GM18520 (cell line): Measurements from ENCODE around the gene RARRES2.

Experiments used
- ATAC-seq: cut with Tn5 transposase; IDR thresholded peaks from one replicate; pipeline ENCODE4 v1.9.1; 2021; ENCODE audit not compliant: unreplicated experiment

Gene RARRES2

GRCh38 chr7:150377196-150377595 is 35.8 kb upstream of the RARRES2 start:
- ATAC-seq = no peak

GRCh38 chr7:150376560-150376959 is 35.1 kb upstream of the RARRES2 start:
- ATAC-seq = no peak

GRCh38 chr7:150375662-150376521 is 34.5 kb upstream of the RARRES2 start:
- no peak for ATAC-seq

- ATAC-seq = no peak
Measured at GRCh38 chr7:150374472-150374871, 33.0 kb upstream of the RARRES2 start.

GRCh38 chr7:150374026-150374425 is 32.6 kb upstream of the RARRES2 start:
- ATAC-seq = no peak

DNA sequence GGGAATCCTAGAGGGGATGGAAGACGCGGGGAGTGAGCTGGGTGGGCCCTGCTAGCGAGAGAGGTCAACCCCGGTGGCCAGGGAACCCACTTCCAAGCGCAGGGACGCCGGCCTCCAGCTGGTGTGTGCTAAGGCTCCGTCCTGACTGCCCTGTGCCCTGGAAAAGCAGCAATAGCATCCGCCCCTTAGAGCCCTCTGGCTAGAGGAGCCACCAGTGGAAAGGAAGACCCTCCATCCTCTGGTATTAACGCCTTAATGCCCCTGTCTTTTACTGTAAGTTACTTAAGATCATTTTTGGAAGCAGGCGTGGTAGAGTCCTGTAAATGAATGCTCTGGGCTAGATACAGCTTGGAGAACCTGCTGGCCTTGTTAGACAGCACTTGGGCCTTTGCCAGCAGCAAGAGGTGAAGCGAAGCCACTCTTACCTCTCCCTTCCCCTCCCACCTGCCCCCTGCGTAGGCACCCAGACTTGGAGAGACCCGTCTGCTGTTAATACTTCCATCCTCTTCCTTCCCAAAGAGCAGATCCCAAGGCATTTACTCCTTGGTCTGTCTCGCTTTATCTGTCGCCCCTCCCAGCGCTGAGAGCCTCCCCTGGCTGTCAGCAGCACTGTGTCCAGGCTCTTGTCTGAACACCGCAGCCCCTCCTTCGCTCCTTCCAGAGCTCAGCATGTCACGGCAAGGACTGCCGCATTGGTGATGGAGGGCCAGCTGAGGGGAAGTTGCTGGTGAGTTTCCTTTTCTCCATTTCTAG is 31.8 kb upstream of the RARRES2 start:
- ATAC-seq = no peak

DNA sequence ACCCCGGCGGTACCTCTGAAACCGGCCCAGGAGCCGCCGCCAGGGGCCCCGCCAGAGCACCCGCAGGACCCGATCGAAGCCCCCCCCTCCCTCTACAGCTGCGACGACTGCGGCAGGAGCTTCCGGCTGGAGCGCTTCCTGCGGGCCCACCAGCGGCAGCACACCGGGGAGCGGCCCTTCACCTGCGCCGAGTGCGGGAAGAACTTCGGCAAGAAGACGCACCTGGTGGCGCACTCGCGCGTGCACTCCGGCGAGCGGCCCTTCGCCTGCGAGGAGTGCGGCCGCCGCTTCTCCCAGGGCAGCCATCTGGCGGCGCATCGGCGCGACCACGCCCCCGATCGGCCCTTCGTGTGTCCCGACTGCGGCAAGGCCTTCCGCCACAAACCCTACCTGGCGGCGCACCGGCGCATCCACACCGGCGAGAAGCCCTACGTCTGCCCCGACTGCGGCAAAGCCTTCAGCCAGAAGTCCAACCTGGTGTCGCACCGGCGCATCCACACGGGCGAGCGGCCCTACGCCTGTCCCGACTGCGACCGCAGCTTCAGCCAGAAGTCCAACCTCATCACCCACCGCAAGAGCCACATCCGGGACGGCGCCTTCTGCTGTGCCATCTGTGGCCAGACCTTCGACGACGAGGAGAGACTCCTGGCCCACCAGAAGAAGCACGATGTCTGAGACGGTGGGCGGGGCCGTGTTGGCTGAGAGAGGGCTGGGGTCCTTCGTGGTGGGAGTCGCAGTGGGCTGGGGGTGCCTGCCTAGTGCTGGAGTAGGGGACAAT is 31.0 kb upstream of the RARRES2 start:
- ATAC-seq = no peak

- no peak for ATAC-seq
Measured at GRCh38 chr7:150371996-150372270, 30.5 kb upstream of the RARRES2 start.

GRCh38 chr7:150371131-150371995 is 29.9 kb upstream of the RARRES2 start:
- ATAC-seq = no peak

- ATAC-seq = no peak
Measured at GRCh38 chr7:150370612-150371071, 29.2 kb upstream of the RARRES2 start.

DNA sequence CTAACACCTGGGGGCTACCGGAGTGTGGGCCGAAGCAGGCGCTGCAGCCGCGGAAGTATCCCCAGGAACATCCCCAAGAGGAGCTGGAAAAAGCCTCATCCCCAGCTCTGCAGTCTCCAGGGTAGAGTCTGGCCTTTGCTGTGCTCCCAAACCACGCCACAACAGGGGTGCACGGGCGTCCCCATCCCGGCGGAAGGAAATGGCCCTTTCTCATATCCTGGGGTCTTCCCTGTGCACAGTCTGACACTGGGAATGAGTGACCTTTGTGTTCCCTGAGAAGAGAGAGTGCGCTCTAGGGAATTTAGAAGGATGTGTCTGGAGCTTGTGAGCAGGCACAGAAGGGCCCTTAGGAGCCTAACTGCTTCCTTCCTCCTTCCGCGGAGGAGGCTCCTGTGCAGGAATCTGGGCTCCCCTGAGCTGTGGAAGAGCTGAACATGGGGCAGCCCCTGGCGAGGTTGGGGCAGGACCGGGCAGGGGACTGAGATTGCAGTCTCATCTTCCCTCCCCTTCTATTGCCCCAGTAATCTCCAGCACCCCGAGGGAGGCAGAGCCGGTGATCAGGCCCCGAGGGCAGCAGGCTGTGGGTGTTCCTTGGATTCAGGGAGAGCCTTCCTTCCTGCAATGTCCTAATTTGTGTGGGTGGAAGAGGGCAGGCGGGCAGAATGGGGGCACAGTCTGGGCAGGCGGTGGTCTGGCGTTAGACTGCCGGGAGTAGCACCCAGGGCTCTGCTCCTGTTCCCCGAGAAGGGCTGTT is 28.5 kb upstream of the RARRES2 start:
- no peak for ATAC-seq

DNA sequence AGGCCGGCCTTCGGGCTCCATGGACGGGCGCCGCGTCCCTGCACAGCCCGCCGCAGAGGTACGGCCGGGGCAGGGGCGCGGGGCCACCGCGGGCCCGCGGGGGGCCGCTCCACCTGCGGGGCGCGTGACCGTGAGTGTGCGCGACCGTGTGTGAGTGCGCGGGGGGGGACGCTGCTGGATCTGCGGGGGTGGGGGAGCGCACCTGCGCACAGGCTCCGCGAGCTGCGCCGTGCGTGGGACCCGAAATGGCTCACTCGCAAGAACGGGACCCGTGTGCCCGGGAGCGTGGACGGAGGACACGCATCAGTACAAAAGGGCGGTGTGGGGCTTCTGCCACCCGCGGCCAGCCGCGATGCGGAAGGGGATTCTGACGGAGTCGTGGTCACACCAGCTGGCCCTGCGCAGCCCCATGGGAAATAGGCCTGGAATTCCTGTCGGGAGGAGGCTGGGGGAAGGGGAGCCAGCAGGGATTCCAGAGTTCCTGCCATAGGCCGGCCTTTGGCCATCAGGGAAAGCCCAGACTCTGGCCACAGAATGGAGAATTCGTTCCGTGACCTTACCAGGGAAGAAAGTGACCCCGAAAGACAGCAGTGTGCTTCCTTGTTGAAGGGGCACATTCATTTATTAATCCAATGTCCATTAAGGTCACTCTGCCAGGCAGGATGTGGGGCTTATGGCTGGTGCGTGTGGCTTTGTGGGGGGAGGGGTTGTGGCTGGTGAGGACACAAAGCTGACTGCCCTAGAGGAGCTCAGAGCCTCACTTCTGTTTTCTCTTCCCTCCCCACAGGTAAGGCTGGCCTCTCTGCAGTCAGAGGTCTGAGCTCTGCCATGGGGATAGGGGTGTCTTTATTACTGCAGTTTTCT is 27.7 kb upstream of the RARRES2 start:
- peak; percentile 4 for ATAC-seq

DNA sequence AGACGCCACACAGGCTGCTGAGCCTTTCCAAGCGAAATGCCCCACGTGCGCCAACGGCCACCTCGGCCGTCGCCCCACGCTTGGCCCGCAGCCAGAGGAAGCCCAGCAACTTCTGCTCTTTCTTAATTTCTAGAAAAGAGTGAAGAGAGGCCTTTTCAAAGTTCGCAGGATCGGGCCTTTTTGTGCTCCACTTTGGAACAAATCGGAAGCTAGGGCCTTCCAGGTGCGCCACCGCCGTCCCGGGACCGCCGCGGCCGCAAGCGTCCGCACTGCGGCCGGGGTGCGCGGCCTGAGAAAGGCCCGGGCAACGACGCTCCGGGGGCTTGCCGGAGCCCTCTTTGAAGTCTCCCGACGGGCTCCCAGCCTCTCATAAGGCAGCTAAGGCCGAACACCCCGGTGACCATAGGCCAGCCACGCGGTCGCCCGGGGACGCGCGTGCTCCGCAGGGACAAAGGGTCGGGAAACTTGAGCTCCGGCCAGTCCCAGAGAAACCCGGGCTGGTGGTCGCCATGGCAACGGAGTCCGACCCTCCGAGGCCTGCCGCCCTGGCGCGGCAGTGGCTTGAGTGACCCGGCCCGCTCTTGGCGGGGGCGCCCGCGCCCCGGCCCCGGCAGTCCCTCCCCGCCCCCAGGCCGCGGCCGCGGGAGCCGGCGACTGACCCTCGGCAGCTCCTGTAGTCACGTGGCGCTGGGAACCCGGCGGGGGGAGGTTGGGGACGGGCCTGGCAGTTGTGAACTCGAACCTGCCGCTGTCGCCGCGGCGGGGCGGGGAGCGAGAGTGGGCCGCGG is 26.9 kb upstream of the RARRES2 start, which contains the start of gene REPIN1:
Gene REPIN1, plus strand, starts transcription at position 727 of the 788 bp plus-strand sequence. CDS start 890 bp downstream, outside the sequence.
- peak; percentile 40 for ATAC-seq

- no peak for ATAC-seq
Measured at GRCh38 chr7:150367677-150368095, 26.3 kb upstream of the RARRES2 start.

DNA sequence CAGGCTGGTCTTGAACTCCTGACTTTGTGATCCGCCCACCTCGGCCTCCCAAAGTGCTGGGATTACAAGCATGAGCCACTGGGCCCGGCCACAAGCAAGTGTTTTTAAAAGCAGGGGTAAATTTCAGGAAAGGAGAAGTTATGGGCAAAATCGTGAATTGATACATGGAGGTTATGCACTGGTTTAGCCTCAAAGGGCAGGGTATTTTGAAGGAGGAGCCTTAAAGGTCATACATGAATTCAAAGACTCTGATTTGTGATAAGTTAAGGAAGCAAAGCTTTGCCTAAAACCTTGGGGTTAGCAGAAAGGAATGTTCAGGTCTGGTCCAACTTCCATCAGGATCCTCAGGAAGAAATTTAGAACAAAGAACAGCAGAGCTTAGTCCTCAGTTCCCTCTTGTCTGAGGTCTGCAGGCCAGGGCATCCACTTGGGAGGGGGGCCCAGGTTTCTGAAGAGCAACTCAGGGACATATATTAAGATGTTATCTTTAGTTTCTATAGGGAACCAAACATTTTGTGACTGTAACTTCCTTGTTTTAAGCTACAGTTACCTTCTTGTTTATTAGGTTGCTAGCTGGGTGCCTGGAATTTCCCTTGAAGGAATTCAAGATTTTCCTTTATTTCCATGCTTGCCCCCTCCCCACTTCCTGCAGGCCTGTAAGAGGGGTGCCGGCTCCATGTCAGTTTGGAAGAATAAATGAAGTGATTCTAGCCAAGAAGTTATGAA is 24.4 kb upstream of the RARRES2 start:
- ATAC-seq = no peak

GRCh38 chr7:150365194-150365593 is 23.8 kb upstream of the RARRES2 start:
- no peak for ATAC-seq

DNA sequence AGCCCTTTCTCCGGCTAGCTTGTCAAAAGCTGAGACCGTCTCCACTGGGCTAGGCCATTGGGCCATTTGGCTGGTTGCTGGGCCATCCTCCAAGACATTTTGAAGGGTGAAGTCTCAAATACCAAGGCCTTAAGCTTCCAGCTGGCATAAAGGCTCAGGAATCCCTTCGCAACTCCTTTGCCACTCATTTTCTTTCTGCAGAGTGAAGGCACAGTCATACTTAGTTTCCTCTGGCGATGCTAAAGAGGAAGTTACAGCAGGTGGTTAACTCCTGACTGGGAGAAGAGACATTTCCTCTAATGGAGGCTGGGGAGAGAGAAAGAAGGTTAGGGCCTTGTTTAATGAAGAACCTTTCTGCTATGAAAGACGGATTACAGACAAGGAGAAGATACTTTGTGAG is 22.4 kb upstream of the RARRES2 start:
- ATAC-seq = no peak
